ENCODE results near the gene GLI1.

DNA sequence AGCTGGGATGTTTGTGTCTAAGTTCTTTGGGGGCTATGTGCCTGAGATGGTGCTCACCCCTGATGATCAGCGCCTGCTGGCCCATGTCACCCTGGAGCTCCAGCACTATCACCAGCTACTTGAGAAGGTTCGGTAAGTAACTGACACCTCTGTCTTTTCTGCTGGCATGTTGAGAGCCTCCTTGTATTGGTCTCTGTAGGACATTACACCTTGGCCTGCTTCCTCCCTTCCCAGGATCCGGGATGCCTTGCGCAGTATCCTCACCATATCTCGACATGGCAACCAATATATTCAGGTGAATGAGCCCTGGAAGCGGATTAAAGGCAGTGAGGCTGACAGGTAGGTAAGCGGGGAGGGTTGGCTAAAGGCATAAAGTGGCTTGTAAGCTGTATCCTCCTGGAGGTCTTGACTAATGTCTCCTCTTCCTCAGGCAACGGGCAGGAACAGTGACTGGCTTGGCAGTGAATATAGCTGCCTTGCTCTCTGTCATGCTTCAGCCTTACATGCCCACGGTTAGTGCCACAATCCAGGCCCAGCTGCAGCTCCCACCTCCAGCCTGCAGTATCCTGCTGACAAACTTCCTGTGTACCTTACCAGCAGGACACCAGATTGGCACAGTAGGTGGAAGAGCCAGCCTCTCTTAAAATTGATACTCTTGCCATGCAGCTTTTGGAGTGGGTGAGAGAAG is 55.3 kb downstream of the GLI1 start:
- TF ChIP-seq, protein P1, sequence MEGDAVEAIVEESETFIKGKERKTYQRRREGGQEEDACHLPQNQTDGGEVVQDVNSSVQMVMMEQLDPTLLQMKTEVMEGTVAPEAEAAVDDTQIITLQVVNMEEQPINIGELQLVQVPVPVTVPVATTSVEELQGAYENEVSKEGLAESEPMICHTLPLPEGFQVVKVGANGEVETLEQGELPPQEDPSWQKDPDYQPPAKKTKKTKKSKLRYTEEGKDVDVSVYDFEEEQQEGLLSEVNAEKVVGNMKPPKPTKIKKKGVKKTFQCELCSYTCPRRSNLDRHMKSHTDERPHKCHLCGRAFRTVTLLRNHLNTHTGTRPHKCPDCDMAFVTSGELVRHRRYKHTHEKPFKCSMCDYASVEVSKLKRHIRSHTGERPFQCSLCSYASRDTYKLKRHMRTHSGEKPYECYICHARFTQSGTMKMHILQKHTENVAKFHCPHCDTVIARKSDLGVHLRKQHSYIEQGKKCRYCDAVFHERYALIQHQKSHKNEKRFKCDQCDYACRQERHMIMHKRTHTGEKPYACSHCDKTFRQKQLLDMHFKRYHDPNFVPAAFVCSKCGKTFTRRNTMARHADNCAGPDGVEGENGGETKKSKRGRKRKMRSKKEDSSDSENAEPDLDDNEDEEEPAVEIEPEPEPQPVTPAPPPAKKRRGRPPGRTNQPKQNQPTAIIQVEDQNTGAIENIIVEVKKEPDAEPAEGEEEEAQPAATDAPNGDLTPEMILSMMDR (IDR thresholded peaks at IDR 0.05 in 8 of 11, conservative IDR thresholded peaks at IDR 0.05 in 3 of 11) = no peak
- TF ChIP-seq POLR2AphosphoS5 (IDR thresholded peaks at IDR 0.05) = no peak
- TF ChIP-seq POLR2A (IDR thresholded peaks at IDR 0.05) = no peak
